Mesenchymal stem cell (in vitro differentiated cells and primary cell): ENCODE results near the gene RASSF1.
A peak's percentile ranks its signal among the peaks of the same experiment; 100 is the strongest.

Source experiments
- DNase-seq: peaks from one replicate; pipeline ENCODE4 v3.0.0-alpha.2; 2013
- H2AFZ ChIP-seq: one replicate; pipeline ENCODE4 v1.6.1; 2013; ENCODE audit warnings: low read depth, mild to moderate bottlenecking, control low read depth, inconsistent platforms, low read length, moderate library complexity
- H2AK5ac ChIP-seq: 2 replicates; pipeline ENCODE4 v1.6.1; 2013; ENCODE audit warnings: low read length, moderate library complexity, mild to moderate bottlenecking, inconsistent platforms; ENCODE audit not compliant: severe bottlenecking
- H2BK120ac ChIP-seq: one replicate; pipeline ENCODE4 v1.6.1; 2013; ENCODE audit warnings: low read depth, mild to moderate bottlenecking, inconsistent platforms, low read length, moderate library complexity
- H2BK12ac ChIP-seq, 2 experiments: one replicate each; pipeline ENCODE4 v1.6.1; 2013; ENCODE audit warnings: inconsistent platforms in 2 of 2, low read length in 2 of 2, mild to moderate bottlenecking in 2 of 2, moderate library complexity in 2 of 2, control low read depth in 1 of 2
- H2BK15ac ChIP-seq: one replicate; pipeline ENCODE4 v1.6.1; 2013; ENCODE audit warnings: mild to moderate bottlenecking, low read depth, inconsistent platforms; ENCODE audit not compliant: poor library complexity, severe bottlenecking
- H2BK5ac ChIP-seq: 2 replicates; pipeline ENCODE4 v1.6.1; 2013; ENCODE audit warnings: low read depth, mild to moderate bottlenecking, low read length, control low read depth, inconsistent platforms; ENCODE audit not compliant: poor library complexity, severe bottlenecking
- H3K14ac ChIP-seq, 2 experiments: one replicate each; pipeline ENCODE4 v1.6.1; 2013; ENCODE audit warnings: inconsistent platforms in 2 of 2, low read length in 2 of 2, control low read depth in 1 of 2, mild to moderate bottlenecking in 1 of 2, moderate library complexity in 1 of 2
- H3K18ac ChIP-seq, 2 experiments: one replicate each; pipeline ENCODE4 v1.6.1; 2013; ENCODE audit warnings: inconsistent platforms in 2 of 2, low read length in 2 of 2, control low read depth in 1 of 2, low read depth in 1 of 2, mild to moderate bottlenecking in 1 of 2
- H3K23ac ChIP-seq, 2 experiments: one replicate each; pipeline ENCODE4 v1.6.1; 2013; ENCODE audit warnings: inconsistent platforms in 2 of 2, low read length in 2 of 2, mild to moderate bottlenecking in 2 of 2, moderate library complexity in 2 of 2, control low read depth in 1 of 2
- H3K27ac ChIP-seq: 2 replicates; pipeline ENCODE4 v1.5.1; 2013; ENCODE audit warnings: mild to moderate bottlenecking, moderate library complexity, low read length, control low read depth, inconsistent platforms; ENCODE audit not compliant: poor library complexity, severe bottlenecking
- H3K27me3 ChIP-seq, 2 experiments: 2 replicates each; pipeline versions ENCODE4 v1.6.1 to v1.7.0; 2013; ENCODE audit warnings: low read length in 2 of 2, mild to moderate bottlenecking in 2 of 2, moderate library complexity in 2 of 2, control low read depth in 1 of 2, inconsistent platforms in 1 of 2; ENCODE audit not compliant: control insufficient read depth in 1 of 2, insufficient read depth in 1 of 2
- H3K36me3 ChIP-seq, 2 experiments: 2 replicates each; pipeline versions ENCODE4 v1.6.1 to v1.7.0; 2013; ENCODE audit warnings: low read length in 2 of 2, control low read depth in 1 of 2, inconsistent platforms in 1 of 2, low read depth in 1 of 2, mild to moderate bottlenecking in 1 of 2; ENCODE audit not compliant: insufficient read depth in 2 of 2, control insufficient read depth in 1 of 2
- H3K4ac ChIP-seq, 2 experiments: one replicate each; pipeline ENCODE4 v1.6.1; 2013; ENCODE audit warnings: inconsistent platforms in 2 of 2, low read length in 2 of 2, mild to moderate bottlenecking in 2 of 2, moderate library complexity in 2 of 2, control low read depth in 1 of 2, low read depth in 1 of 2
- H3K4me1 ChIP-seq: 2 replicates; pipeline ENCODE4 v1.6.1; 2013; ENCODE audit warnings: low read depth, low read length, control low read depth; ENCODE audit not compliant: control insufficient read depth, insufficient read depth
- H3K4me2 ChIP-seq: 2 replicates; pipeline ENCODE4 v1.6.1; 2013; ENCODE audit warnings: low read length, mild to moderate bottlenecking, inconsistent platforms; ENCODE audit not compliant: poor library complexity, severe bottlenecking
- H3K4me3 ChIP-seq, 2 experiments: 2 replicates each; pipeline versions ENCODE4 v1.5.1 to v1.7.0; 2013; ENCODE audit warnings: low read length in 2 of 2, mild to moderate bottlenecking in 2 of 2, control low read depth in 1 of 2, low read depth in 1 of 2; ENCODE audit not compliant: insufficient read depth in 1 of 2
- H3K79me1 ChIP-seq: replicated peaks from 2 replicates; pipeline ENCODE4 v1.6.1; 2013; ENCODE audit warnings: mild to moderate bottlenecking, control low read depth, low read length, inconsistent platforms; ENCODE audit not compliant: poor library complexity, severe bottlenecking
- H3K9ac ChIP-seq: 2 replicates; pipeline ENCODE4 v1.7.0; 2013; ENCODE audit warnings: mild to moderate bottlenecking, low read length, moderate library complexity
- H3K9me3 ChIP-seq: 2 replicates; pipeline ENCODE4 v1.7.0; 2013; ENCODE audit warnings: mild to moderate bottlenecking, low read length; ENCODE audit not compliant: control insufficient read depth
- H4K8ac ChIP-seq: one replicate; pipeline ENCODE4 v1.6.1; 2013; ENCODE audit warnings: inconsistent platforms, mild to moderate bottlenecking, low read length, moderate library complexity
- H4K91ac ChIP-seq: one replicate; pipeline ENCODE4 v1.6.1; 2013; ENCODE audit warnings: mild to moderate bottlenecking, low read length, inconsistent platforms
- WGBS: methylation state at CpG from one replicate; pipeline ENCODE4 v1.1.7; 2013; ENCODE audit warnings: mixed read lengths; 5-methylcytosine and 5-hydroxymethylcytosine counted together

The RASSF1 gene

DNA sequence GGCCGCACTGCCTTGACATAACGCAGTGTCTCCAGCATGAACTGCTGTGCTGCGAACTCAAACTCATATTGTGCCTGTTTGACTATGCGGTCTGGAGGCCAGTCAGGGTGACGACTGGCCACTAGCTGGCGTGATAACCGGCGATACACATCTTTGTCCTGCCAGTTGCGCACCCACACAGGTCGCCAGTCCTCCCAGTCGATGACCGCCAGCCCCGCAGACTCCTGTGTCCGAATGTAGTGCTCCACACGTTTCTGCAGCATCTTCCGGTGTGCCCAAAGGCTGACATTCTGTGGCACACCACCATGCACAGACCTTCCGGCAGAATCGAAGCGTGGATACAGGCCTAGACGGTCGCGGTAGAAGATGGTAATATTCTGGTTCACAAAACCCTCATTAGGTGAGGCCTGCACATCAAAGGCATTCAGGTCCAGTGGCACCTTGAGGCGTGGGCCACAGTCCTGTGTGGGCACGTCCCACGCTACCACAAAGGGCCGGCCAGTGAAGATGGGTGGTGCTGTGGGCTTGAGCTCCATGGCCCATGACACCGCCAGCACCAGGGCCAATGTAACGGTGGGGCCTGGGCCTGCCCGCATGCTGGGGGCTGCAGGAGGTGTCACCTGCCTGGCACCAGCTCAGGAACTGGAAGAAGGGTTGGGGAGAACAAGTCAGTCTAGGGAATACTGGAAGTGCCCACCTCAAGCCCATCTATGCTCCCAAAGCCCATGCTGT lies 20.6 kb downstream of the RASSF1 start:
- no peak overlapping the region for H2AK5ac ChIP-seq
- H3K36me3 ChIP-seq, result peaks cover 46 to 55% of the 10 kb centered on the region in 2 experiments
- peak overlapping the region in 1 of 2 experiments; percentile 47 for H3K23ac ChIP-seq
- H3K79me1 ChIP-seq, result peaks cover 38% of the 10 kb centered on the region
- H3K4me2 ChIP-seq, result peak overlapping the region; percentile 60
- H3K4me3 ChIP-seq, result peak overlapping the region; percentile 78 to 88
- peak overlapping the region in 1 of 2 experiments; percentile 64 for H3K18ac ChIP-seq
- H2BK120ac ChIP-seq, result no peak overlapping the region
- no peak for DNase-seq
- peak overlapping the region in 1 of 2 experiments; percentile 90 for H3K14ac ChIP-seq
- H4K8ac ChIP-seq, result no peak overlapping the region
- peak overlapping the region; percentile 79 for H4K91ac ChIP-seq
- peak overlapping the region; percentile 85 for H3K27ac ChIP-seq
- H2BK5ac ChIP-seq, result no peak overlapping the region
- no peaks in the 10 kb centered on the region for H3K27me3 ChIP-seq
- peak overlapping the region; percentile 99 for H3K9ac ChIP-seq
- H3K4me1 ChIP-seq, result peaks cover 57% of the 10 kb centered on the region
- 92% methylated on average over 29 of the region's 29 CpGs for WGBS
- no peak overlapping the region for H2BK15ac ChIP-seq
- peak overlapping the region in 1 of 2 experiments; percentile 80 for H2BK12ac ChIP-seq
- H2AFZ ChIP-seq, result no peak overlapping the region
- no peaks in the 10 kb centered on the region for H3K9me3 ChIP-seq
- H3K4ac ChIP-seq, result peak overlapping the region in 1 of 2 experiments; percentile 47

DNA sequence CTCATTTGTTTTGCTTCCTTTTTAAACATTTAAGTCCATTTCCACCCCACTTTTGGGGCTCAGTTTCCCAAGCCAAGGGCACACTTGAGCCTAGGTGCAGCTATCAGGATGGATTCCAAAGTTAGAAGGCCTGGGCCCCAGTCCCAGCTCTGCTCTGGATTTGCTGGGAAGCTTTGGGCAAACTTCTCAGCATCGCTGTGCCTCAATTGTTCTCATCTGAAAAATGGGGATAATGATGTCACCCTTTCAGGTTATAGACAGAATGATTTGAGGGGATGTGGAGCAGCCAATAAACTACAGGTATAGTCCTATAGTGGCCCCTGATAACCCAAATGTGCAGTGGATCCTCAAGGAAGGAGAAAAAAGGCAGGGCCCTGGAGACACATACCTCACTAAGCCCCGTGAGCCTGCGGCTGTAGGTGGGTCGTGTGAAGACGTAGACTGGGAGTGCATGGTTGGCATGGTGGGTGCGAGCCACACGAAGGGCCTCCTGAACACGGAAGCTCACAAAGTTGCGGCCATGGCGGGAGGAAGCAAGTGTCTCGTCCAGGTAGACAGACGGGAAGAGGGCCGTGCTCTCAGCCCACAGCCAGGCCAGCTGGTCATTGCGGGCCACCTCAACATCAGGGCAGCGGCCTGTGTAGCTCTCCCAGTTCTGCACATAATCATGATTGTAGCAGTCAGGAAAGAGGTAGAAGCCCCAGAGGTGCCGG lies 21.3 kb downstream of the RASSF1 start:
- no peak for DNase-seq
- Histone ChIP-seq H2BK15ac (no peak overlapping the region), H2BK12ac (no peak overlapping the region), H3K4me2 (no peak overlapping the region), H3K14ac (no peak overlapping the region), H3K27ac (no peak overlapping the region), H2AK5ac (no peak overlapping the region), H4K8ac (no peak overlapping the region), H3K4me1 (peaks cover 59% of the 10 kb centered on the region), H3K4ac (no peak overlapping the region), H3K9me3 (no peaks in the 10 kb centered on the region), H3K4me3 (peak overlapping the region in 1 of 2 experiments; percentile 88), H3K9ac (peak overlapping the region; percentile 99), H3K18ac (no peak overlapping the region), H2BK120ac (no peak overlapping the region), H3K27me3 (no peaks in the 10 kb centered on the region), H2AFZ (no peak overlapping the region), H3K36me3 (peaks cover 47 to 58% of the 10 kb centered on the region in 2 experiments), H3K23ac (no peak overlapping the region), H3K79me1 (peaks cover 44% of the 10 kb centered on the region), H4K91ac (no peak overlapping the region), H2BK5ac (no peak overlapping the region)
- WGBS, result 96% methylated on average over 16 of the region's 16 CpGs

DNA sequence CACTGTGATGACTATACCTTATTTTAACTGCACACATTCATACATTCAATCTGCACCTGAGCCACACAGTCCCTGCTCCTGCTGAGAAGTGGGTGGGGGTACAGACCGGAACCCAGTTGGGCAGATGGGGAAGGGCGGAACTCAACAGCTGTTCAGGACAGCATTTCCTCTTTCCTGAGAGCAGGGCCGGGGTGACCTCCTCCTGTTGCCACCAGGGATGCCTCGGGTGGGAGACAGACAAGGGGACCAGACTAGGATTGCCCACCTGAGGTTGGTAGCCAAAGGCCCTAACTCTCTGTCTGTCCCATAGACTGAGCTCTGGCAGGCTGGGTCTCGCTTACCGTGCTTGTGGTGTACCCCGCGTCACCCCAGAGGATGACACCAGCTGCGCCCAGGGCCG lies 22.0 kb downstream of the RASSF1 start:
- Histone ChIP-seq H3K4me2 (no peak overlapping the region), H3K27me3 (no peaks in the 10 kb centered on the region), H2BK12ac (no peak overlapping the region), H2AK5ac (no peak overlapping the region), H2BK15ac (peak overlapping the region; percentile 12), H3K4me1 (peaks cover 56% of the 10 kb centered on the region), H2BK120ac (no peak overlapping the region), H2BK5ac (no peak overlapping the region), H3K4ac (no peak overlapping the region), H3K9me3 (no peaks in the 10 kb centered on the region), H3K27ac (no peak overlapping the region), H3K18ac (no peak overlapping the region), H4K91ac (no peak overlapping the region), H2AFZ (no peak overlapping the region), H3K79me1 (peaks cover 44% of the 10 kb centered on the region), H3K4me3 (no peak overlapping the region), H3K23ac (no peak overlapping the region), H4K8ac (peak overlapping the region; percentile 31), H3K9ac (peak overlapping the region; percentile 6), H3K14ac (no peak overlapping the region), H3K36me3 (peaks cover 47 to 53% of the 10 kb centered on the region in 2 experiments)
- 88% methylated on average over 10 of the region's 10 CpGs for WGBS
- DNase-seq, result no peak

DNA sequence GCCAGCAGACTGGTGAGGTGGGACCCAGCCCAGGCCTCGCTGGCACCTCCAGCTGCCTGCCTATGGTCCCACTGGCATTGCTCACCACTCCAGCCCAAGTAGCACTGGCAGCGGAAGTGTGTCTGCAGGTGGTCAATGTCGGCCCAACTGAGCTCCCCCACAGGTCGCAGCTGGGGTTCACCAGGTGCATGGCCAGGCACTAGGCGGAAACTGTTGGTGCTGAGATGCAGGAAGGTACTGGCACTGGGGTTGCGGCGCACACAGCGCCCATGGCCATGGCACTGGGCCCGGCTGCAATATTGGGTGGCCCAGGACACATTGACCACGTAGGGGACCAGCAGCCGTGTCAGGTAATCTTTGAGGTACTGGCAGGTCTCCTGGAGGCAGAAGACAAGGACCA lies 22.5 kb downstream of the RASSF1 start:
- no peak overlapping the region for H3K27ac ChIP-seq
- peaks cover 47 to 53% of the 10 kb centered on the region in 2 experiments for H3K36me3 ChIP-seq
- no peak overlapping the region for H3K4me2 ChIP-seq
- no peak overlapping the region for H2AFZ ChIP-seq
- WGBS, result 95% methylated on average over 11 of the region's 11 CpGs
- H2BK5ac ChIP-seq, result no peak overlapping the region
- H3K23ac ChIP-seq, result peak overlapping the region in 1 of 2 experiments; percentile 35
- H3K9ac ChIP-seq, result no peak overlapping the region
- DNase-seq, result no peak
- no peak overlapping the region for H2BK15ac ChIP-seq
- no peaks in the 10 kb centered on the region for H3K9me3 ChIP-seq
- peaks cover 44% of the 10 kb centered on the region for H3K79me1 ChIP-seq
- H2BK12ac ChIP-seq, result no peak overlapping the region
- no peak overlapping the region for H4K8ac ChIP-seq
- no peak overlapping the region for H2AK5ac ChIP-seq
- no peak overlapping the region for H4K91ac ChIP-seq
- no peaks in the 10 kb centered on the region for H3K27me3 ChIP-seq
- peaks cover 56% of the 10 kb centered on the region for H3K4me1 ChIP-seq
- H3K14ac ChIP-seq, result peak overlapping the region in 1 of 2 experiments; percentile 1
- H3K4ac ChIP-seq, result no peak overlapping the region
- H3K4me3 ChIP-seq, result peak overlapping the region in 1 of 2 experiments; percentile 43
- no peak overlapping the region for H3K18ac ChIP-seq
- H2BK120ac ChIP-seq, result no peak overlapping the region
